Measurements from ENCODE around the gene PPIL4.
A peak's percentile ranks its signal among the peaks of the same experiment; 100 is the strongest.

The PPIL4 gene

GRCh38 chr6:149559389-149559788 is 13.5 kb upstream of the PPIL4 start:
- H3K4me3 ChIP-seq (ENCODE audit: low read depth, low read length), result no peak overlapping the region
- TF ChIP-seq, protein P1, sequence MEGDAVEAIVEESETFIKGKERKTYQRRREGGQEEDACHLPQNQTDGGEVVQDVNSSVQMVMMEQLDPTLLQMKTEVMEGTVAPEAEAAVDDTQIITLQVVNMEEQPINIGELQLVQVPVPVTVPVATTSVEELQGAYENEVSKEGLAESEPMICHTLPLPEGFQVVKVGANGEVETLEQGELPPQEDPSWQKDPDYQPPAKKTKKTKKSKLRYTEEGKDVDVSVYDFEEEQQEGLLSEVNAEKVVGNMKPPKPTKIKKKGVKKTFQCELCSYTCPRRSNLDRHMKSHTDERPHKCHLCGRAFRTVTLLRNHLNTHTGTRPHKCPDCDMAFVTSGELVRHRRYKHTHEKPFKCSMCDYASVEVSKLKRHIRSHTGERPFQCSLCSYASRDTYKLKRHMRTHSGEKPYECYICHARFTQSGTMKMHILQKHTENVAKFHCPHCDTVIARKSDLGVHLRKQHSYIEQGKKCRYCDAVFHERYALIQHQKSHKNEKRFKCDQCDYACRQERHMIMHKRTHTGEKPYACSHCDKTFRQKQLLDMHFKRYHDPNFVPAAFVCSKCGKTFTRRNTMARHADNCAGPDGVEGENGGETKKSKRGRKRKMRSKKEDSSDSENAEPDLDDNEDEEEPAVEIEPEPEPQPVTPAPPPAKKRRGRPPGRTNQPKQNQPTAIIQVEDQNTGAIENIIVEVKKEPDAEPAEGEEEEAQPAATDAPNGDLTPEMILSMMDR (IDR thresholded peaks at IDR 0.05; ENCODE audit: borderline replicate concordance, insufficient read depth, low read depth, low read length), result no peak

DNA sequence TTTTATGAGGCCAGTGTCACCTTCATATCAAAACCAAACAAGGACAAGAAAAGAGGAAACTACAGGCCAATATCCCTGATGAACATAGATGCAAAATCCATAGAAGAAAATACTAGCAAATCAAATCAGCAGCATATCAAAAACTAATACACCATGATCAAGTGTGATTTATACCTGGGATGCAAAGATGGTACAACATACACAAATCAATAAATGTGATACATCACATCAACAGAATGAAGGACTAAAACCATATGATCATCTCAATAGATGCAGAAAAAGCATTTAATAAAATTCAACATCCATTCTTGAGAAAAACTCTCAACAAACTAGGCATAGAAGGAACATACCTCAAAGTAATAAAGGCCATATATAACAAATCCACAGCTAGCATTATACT is 12.2 kb upstream of the PPIL4 start:
- no peak overlapping the region for H3K4me3 ChIP-seq (ENCODE audit: low read depth, low read length)
- TF ChIP-seq, protein P1 (IDR thresholded peaks at IDR 0.05; ENCODE audit: borderline replicate concordance, insufficient read depth, low read depth, low read length), result no peak

DNA sequence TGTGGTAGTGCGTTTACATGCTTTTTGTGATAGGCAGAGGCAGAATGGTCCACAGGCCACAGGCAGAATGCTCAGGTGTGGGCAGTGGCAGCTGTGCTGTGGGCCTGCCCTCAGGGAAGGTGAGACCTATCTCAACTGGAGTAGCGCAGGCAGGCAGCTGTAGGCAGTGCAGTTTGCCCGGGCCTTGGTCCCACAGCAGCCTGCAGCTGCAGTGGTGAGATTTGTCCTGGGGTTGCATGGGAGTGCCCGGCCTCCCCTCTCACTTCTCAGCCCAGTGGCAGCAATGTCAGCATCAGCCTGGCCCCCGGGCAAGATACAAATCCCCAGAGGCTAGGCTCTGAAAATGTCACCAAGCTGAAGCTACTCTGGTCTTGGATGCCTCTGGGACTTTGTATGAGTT is 6.1 kb upstream of the PPIL4 start:
- TF ChIP-seq, protein P1 (IDR thresholded peaks at IDR 0.05; ENCODE audit: borderline replicate concordance, insufficient read depth, low read depth, low read length), result no peak
- no peak overlapping the region for H3K4me3 ChIP-seq (ENCODE audit: low read depth, low read length)

- peak overlapping the region; percentile 69 for H3K4me3 ChIP-seq (ENCODE audit: low read depth, low read length)
- TF ChIP-seq, protein P1 (IDR thresholded peaks at IDR 0.05; ENCODE audit: borderline replicate concordance, insufficient read depth, low read depth, low read length), result no peak
Measured at GRCh38 chr6:149545258-149545753, 537 bp downstream of the PPIL4 start.

DNA sequence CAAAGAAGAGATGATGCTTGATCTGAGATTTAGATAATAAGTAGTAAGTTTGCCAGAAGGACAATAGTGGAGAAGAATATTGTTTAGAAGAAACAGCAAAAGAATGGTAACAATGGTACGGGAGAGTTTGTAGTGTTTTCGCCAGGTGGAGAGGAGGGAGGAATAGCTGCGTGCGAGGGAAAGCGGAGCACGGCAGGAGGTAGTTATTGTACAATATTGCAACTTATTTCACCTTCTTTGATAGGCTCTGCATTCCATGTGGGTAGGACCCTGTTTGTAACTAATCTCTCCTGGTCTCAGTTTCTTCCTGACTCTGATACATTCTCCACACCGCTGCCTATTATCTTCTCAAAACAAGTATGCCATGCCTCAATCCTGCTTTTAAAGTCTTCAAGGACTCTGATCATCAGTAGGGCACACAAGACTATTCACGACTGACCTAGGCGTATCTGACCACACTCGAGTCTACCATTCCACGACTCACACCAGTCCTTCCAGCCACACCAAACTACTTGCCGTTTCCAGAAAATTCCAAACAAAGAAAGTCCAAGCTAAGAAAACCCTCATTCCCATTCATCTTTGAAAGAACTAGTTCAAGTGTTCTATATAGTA is 1.1 kb downstream of the PPIL4 start:
- TF ChIP-seq, protein P1 (IDR thresholded peaks at IDR 0.05; ENCODE audit: borderline replicate concordance, insufficient read depth, low read depth, low read length), result no peak
- H3K4me3 ChIP-seq (ENCODE audit: low read depth, low read length), result peak overlapping the region; percentile 69

GRCh38 chr6:149541139-149541538 is 4.7 kb downstream of the PPIL4 start:
- no peak overlapping the region for H3K4me3 ChIP-seq (ENCODE audit: low read depth, low read length)
- TF ChIP-seq, protein P1 (IDR thresholded peaks at IDR 0.05; ENCODE audit: borderline replicate concordance, insufficient read depth, low read depth, low read length), result no peak

DNA sequence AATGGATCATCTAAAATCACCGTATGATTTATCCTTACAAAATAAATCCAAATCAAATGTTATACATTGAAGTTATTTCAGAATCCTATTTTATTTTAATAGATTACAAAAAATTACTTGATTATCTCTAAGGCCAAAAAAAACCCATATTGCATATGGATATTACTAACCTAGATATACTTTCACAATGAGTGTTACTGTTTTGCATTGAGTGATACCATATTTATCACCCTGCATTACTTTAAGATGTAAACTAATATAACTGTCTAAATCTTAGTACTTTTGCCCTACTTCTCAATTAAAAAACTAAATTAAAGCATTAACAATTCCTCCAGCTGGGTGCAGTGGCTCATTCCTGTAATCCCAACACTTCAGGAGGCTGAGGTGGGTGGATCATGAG is 11.1 kb downstream of the PPIL4 start:
- H3K4me3 ChIP-seq (ENCODE audit: low read depth, low read length), result no peak overlapping the region
- TF ChIP-seq, protein P1 (IDR thresholded peaks at IDR 0.05; ENCODE audit: borderline replicate concordance, insufficient read depth, low read depth, low read length), result no peak
